Peyer's patch (tissue), 4 donors: Measurements from ENCODE around the gene EDIL3.

Experiments
- CTCF ChIP-seq, 6 experiments: fragments of 450-650 bp in 4 of 6; fragments of 200-600 bp in 2 of 6; sonication (generic) in 1 of 6; IDR thresholded peaks; one replicate each; pipeline ENCODE4 v1.5.1; 2017 to 2019; ENCODE audit warnings: antibody characterized with exemption in 6 of 6, mild to moderate bottlenecking in 3 of 6, moderate library complexity in 1 of 6
- POLR2A ChIP-seq, 2 donors: fragments of 450-650 bp; IDR thresholded peaks; one replicate each; pipeline ENCODE4 v1.5.1; 2017; ENCODE audit warnings: antibody characterized with exemption in 2 of 2, mild to moderate bottlenecking in 2 of 2, moderate library complexity in 2 of 2

- TF ChIP-seq CTCF (IDR thresholded peaks at IDR 0.05) (no peak), POLR2A (IDR thresholded peaks at IDR 0.05) (no peak)
Measured at GRCh38 chr5:84085387-84086041, 299.2 kb downstream of the EDIL3 start.
